ENCODE data around the gene DOCK10.

DOCK10 gene

DNA sequence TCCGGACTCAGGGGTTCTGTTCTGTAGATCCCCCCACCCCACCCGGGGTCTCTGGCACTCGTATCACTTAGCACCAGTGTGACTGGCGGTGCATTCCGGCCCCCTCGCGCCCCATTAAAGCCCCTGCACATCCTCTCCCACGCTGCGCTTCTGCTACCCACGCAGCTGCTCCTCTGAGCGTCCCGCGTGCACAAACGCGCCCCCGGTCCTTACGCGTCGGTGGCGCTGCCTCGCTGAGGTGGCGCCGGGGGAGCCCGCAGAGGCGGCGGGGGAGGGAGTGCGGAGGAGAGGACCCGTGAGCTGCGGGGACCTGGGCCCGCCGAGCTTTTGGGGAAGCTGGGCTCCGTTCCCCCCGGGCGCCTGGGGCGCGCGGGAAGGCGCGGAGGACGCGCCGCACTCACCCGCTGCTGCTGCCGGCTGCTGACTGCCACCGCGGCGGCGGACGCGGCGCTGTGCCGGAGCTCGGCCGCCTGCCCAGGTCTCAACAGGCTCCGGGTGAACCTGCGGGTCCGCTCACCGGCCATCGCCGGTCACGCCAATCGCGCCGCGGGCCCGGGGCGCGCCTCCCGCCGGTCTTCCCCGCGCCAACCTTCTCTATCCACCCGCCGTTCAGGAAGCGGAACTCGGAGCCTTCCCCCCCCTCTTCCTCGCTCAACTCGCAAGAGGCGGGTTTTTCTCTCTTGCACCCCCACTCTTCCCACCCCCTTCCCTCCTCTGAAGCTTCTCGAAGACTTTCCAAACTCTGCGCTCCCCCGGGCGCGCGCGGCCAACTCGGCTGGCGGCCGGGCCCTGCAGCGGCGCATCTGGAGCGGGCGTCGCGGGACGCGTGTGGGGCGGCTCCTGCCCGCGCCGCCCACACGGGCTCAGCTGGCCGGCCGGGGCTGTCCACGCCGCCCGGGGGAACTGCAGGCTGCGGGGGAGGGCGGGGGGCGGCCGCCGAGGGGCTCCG lies at the start of gene DOCK10:
Gene DOCK10, minus strand, starts transcription at position 618 of the 949 bp plus-strand sequence. Its CDS starts 94 bp downstream, at position 524.
- no peak for DNase-seq (ENCODE audit: extremely low read depth, low read depth)
- H3K4me3 ChIP-seq (replicated peaks; ENCODE audit: low read depth, low read length), result peak within 1 kb of the TSS; percentile 82
- TF ChIP-seq, protein P1, sequence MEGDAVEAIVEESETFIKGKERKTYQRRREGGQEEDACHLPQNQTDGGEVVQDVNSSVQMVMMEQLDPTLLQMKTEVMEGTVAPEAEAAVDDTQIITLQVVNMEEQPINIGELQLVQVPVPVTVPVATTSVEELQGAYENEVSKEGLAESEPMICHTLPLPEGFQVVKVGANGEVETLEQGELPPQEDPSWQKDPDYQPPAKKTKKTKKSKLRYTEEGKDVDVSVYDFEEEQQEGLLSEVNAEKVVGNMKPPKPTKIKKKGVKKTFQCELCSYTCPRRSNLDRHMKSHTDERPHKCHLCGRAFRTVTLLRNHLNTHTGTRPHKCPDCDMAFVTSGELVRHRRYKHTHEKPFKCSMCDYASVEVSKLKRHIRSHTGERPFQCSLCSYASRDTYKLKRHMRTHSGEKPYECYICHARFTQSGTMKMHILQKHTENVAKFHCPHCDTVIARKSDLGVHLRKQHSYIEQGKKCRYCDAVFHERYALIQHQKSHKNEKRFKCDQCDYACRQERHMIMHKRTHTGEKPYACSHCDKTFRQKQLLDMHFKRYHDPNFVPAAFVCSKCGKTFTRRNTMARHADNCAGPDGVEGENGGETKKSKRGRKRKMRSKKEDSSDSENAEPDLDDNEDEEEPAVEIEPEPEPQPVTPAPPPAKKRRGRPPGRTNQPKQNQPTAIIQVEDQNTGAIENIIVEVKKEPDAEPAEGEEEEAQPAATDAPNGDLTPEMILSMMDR (IDR thresholded peaks at IDR 0.05; ENCODE audit: low read depth, low read length, missing control alignments), result no peak

DNA sequence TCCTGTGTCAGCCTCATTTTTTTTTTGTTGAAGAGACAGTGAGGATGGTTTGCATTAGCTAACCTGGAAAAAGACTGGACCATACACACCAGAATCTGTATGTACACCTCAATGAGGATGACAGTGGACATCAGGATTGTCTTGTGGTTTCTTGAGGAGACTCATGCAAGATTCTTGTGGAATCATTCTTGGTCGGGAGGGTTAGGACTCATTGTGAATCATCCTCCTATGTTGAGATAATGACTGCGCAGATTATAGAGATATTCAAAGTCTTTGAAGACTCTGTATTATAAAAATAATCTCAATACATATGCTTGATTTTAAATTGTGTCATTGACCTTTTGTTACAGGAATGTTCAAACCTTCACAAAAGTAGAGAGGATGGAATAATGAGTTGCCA lies 49.1 kb upstream of the DOCK10 start:
- peak; percentile 49 for DNase-seq (ENCODE audit: extremely low read depth, low read depth)

GRCh38 chr2:225090746-225091145 lies 48.5 kb upstream of the DOCK10 start:
- no peak for DNase-seq (ENCODE audit: extremely low read depth, low read depth)
- no peak overlapping the region for H3K4me3 ChIP-seq (replicated peaks; ENCODE audit: low read depth, low read length)

More for the DNA sequence above, 49.1 kb upstream of the DOCK10 start:
- TF ChIP-seq, protein P1 (IDR thresholded peaks at IDR 0.05; ENCODE audit: low read depth, low read length, missing control alignments), result no peak
- no peak overlapping the region for H3K4me3 ChIP-seq (replicated peaks; ENCODE audit: low read depth, low read length)

GRCh38 chr2:225086915-225087314 lies 44.6 kb upstream of the DOCK10 start:
- no peak for DNase-seq (ENCODE audit: extremely low read depth, low read depth)
- TF ChIP-seq, protein P1 (IDR thresholded peaks at IDR 0.05; ENCODE audit: low read depth, low read length, missing control alignments), result no peak
- H3K4me3 ChIP-seq (replicated peaks; ENCODE audit: low read depth, low read length), result no peak overlapping the region

More at GRCh38 chr2:225090746-225091145, 48.5 kb upstream of the DOCK10 start:
- TF ChIP-seq, protein P1 (IDR thresholded peaks at IDR 0.05; ENCODE audit: low read depth, low read length, missing control alignments), result no peak

GRCh38 chr2:225086439-225086838 lies 44.2 kb upstream of the DOCK10 start:
- H3K4me3 ChIP-seq (replicated peaks; ENCODE audit: low read depth, low read length), result no peak overlapping the region
- no peak for DNase-seq (ENCODE audit: extremely low read depth, low read depth)
- TF ChIP-seq, protein P1 (IDR thresholded peaks at IDR 0.05; ENCODE audit: low read depth, low read length, missing control alignments), result no peak

- TF ChIP-seq, protein P1 (IDR thresholded peaks at IDR 0.05; ENCODE audit: low read depth, low read length, missing control alignments), result no peak
- DNase-seq (ENCODE audit: extremely low read depth, low read depth), result no peak
- H3K4me3 ChIP-seq (replicated peaks; ENCODE audit: low read depth, low read length), result no peak overlapping the region
These were observed 41.0 kb upstream of the DOCK10 start for GRCh38 chr2:225083276-225083675.
